Measurements from ENCODE around the gene TAF15.

GRCh38 chr17:35775583-35775982, 33.7 kb upstream of the TAF15 start:
- TF ChIP-seq ZFAT (CRISPR knock-in tag; conservative IDR thresholded peaks at IDR 0.05): no peak
- TF ChIP-seq CBX2 (IDR thresholded peaks at IDR 0.05; ENCODE audit: low read depth, low read length): no peak
- no peak for TF ChIP-seq CBX2 (CRISPR knock-in tag; IDR thresholded peaks at IDR 0.05; ENCODE audit: low read depth)
- TF ChIP-seq ATF3 (CRISPR knock-in tag; IDR thresholded peaks at IDR 0.05): no peak
- TF ChIP-seq TOE1 (CRISPR knock-in tag; IDR thresholded peaks at IDR 0.05): no peak
- no peak for TF ChIP-seq RELA (CRISPR knock-in tag; IDR thresholded peaks at IDR 0.05)
- no peak for TF ChIP-seq NCOA1 (CRISPR knock-in tag; IDR thresholded peaks at IDR 0.05)

Measured in HepG2 (cell line).